Measurements from ENCODE around the gene D2HGDH.

GRCh38 chr2:241793385-241793784 lies 59.0 kb downstream of the D2HGDH start:
- no peak for TF ChIP-seq KDM6A (CRISPR knock-in tag; IDR thresholded peaks at IDR 0.05; ENCODE audit: low read depth)
- no peak for TF ChIP-seq CTCF (CRISPR knock-in tag; IDR thresholded peaks at IDR 0.05)
- no peak for TF ChIP-seq ZNF12 (CRISPR knock-in tag; IDR thresholded peaks at IDR 0.05)
- no peak for TF ChIP-seq JUN (CRISPR knock-in tag; IDR thresholded peaks at IDR 0.05)
- TF ChIP-seq NCOA5 (CRISPR knock-in tag; IDR thresholded peaks at IDR 0.05): no peak
- TF ChIP-seq ZNF768 (CRISPR knock-in tag; IDR thresholded peaks at IDR 0.05): no peak

All from HepG2 (cell line).